ENCODE results near the gene CNOT11. TPM values are rescaled to one million over a fixed set of nuclear protein-coding genes. Genes with fewer than 3 reads are reported as not detected.

The CNOT11 gene
- total RNA-seq, 2 experiments from 2014 or later, result 54.6 to 56.2 TPM

DNA sequence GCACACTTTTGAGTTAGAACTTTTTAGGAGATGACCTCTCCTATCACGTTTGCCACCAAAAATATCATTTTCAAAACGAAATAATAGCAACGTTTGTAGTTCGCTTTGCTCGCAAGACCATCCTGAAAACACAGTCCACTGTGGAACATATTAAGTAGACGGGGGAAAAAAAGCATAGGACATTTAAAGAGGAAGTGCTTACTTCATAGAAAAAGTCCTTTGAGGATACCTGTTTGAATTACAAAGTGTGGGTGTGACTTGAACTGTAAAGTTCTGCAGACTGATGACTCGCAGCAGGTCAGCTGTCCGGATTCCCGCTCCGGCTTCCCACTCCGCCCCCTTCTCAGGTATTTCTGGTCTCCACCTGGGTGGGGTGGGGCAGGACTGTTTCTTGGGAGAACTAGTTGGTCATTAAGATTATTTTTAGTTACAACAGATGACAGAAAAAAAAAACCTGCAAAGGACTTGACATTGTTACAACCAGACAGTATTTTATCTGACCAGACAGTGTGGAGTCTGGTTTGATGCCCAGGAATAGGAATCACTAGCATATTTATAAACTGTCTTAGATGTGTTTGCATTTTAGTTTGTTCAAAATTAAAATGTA, 13.3 kb downstream of the CNOT11 start:
- Mint-ChIP-seq H3K36me3 (peaks cover 60% of the 10 kb centered on the region), H3K4me3 (no peak overlapping the region), H3K27ac (peak overlapping the region; percentile 34), H3K27me3 (no peaks in the 10 kb centered on the region), H3K9me3 (no peaks in the 10 kb centered on the region), H3K4me1 (ENCODE audit: low read depth) (peaks cover 51% of the 10 kb centered on the region)
- no peak for DNase-seq
- CTCF ChIA-PET, result no interaction called here
- intact Hi-C loops (cut with micrococcal nuclease), result loop anchor here (2.0 kb wide), 1 partner anchor 41 kb away; no protein-coding TSS in a partner anchor
- POLR2A ChIA-PET, result no interaction called here

DNA sequence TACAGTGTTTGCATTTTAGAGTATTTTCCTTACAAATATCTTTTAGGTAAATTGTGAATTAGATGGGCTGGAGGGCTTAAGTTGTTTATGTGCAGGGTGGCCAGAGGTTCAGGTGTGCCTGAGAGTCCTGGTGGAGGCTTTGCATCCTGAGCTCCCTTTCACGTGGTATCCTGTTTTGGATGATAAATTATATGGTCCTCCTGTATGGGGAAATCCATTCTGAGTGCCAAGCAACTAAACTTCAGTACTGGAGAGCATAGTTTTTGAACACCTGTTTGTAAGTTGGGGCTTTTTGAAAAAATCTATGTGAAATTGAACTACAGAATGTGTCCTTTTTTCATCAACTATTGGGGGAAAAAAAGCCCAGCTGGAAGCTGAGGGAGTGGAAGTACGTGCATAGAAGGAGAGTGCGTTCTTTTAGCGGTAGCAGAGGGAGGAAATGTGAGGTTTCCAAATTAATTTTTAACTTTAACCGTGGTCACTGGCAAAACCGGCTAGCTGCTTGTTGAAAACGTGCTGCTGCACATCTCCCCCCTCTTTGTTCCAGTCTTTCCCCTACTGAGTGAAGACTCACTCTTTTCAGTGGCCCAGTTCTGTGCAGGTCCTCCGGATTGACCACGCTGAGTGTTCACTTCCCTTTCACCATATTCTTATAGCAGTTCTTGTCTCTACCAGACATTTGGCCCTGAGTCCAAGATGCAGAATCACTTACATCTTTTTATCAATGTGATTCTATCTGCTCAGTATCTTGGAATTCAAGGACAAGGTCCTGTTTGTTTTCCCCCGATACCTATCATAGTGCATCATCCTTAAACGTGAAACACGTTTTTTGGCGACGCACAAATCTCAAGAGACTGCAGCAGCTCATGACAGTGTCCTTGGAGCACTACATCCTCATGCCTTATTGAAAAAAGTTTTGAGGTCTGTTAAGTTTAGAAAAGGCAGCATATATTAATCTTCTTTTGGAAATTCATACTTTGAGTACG, 15.3 kb downstream of the CNOT11 start:
- no peaks in the 10 kb centered on the region for H3K9me3 Mint-ChIP-seq
- no peak for DNase-seq
- CTCF ChIA-PET, result interaction anchor here (1.6 kb wide), 1 partner anchor 15 kb away, joined by 3 read pairs; no protein-coding TSS in a partner anchor
- peaks cover 61% of the 10 kb centered on the region for H3K4me1 Mint-ChIP-seq (ENCODE audit: low read depth)
- peaks cover 64% of the 10 kb centered on the region for H3K36me3 Mint-ChIP-seq
- intact Hi-C loops (cut with micrococcal nuclease), result no loop called here
- no peaks in the 10 kb centered on the region for H3K27me3 Mint-ChIP-seq
- POLR2A ChIA-PET, result interaction anchor here (0.9 kb wide), 1 partner anchor 41 kb away, joined by 4 read pairs; the partner anchor contains the start of gene RNF149
- no peak overlapping the region for H3K4me3 Mint-ChIP-seq
- H3K27ac Mint-ChIP-seq, result peak overlapping the region; percentile 3

DNA sequence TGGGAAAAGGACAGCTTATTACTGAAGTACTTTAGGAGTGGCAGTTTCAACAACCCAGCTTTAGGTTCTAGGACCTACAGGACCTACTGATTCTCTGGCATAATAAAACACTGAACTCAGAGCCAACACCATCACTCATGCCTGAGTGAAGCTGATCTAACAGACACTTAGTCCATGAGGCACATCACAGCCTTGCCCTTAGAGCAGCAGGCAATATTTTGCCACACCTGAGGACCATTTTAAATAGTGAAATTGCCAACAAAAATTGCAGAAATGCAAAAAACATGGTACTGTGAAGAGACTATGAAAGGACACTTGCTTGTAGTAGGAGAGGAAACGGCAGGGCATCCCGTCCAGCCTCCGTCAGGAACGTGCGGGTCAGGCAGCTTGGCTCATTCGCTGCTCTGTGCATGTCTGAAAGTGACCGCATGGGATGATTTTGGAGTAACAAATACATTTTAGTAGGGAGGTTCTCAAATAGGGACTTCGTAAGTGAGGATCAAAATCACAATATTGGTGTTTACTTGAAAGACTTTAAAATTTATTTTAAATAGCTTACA, 18.1 kb downstream of the CNOT11 start:
- intact Hi-C loops (cut with micrococcal nuclease), result no loop called here
- POLR2A ChIA-PET, result interaction anchor here (1.2 to 2.2 kb wide), 3 partner anchors 15 to 19 kb away, joined by 3 to 5 read pairs (median 5); partner anchors contain the start of gene CNOT11
- Mint-ChIP-seq H3K27me3 (no peaks in the 10 kb centered on the region), H3K4me3 (no peak overlapping the region), H3K4me1 (ENCODE audit: low read depth) (peaks cover 53% of the 10 kb centered on the region), H3K9me3 (no peaks in the 10 kb centered on the region), H3K27ac (no peak overlapping the region), H3K36me3 (peaks cover 58% of the 10 kb centered on the region)
- CTCF ChIA-PET, result interaction anchor here (1.4 to 2.2 kb wide), 3 partner anchors 18 to 117 kb away, joined by 4 to 9 read pairs (median 6); partner anchors contain the start of genes CNOT11 and CREG2
- DNase-seq, result no peak

DNA sequence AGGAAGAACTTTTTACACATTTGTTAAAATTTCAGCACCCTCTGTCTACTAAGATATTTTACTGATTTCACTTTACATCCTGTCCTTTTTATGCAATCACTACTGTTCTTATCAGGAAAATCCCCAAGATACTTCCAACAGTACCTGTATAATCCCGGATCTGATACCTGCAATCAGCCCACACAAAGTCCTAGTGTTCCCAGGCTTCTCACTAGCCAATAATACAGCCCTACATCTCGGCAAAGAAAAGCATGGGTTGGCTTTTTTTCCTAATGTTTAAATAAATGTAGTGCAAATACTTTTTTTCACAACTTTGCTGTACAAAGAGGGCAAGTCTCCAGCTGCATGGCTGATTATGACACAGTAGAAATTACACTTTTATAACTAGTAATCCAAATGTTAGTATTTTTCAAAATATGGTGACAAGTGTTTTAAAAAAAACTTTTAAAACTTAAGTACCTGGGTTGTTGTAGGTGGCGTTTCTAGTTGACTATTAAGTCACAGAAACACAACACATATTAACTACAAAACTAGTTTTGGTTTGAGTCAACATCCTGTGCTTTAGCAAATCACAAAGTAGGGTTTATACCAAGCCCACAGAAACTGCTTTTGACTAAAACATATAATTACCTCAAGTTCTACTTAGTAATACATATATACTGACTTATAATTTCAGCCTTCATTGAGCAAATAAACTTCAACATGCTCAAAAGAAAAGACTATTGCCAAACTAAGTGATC, 19.5 kb downstream of the CNOT11 start:
- Mint-ChIP-seq H3K27ac (peak overlapping the region; percentile 70), H3K9me3 (no peaks in the 10 kb centered on the region), H3K4me3 (no peak overlapping the region), H3K4me1 (ENCODE audit: low read depth) (peaks cover 46% of the 10 kb centered on the region), H3K36me3 (peaks cover 55% of the 10 kb centered on the region), H3K27me3 (no peaks in the 10 kb centered on the region)
- DNase-seq, result no peak
- intact Hi-C loops (cut with micrococcal nuclease), result loop anchor here (1.0 kb wide), 3 partner anchors 8 to 35 kb away; partner anchors contain the start of gene CNOT11
- ChIA-PET POLR2A (interaction anchor here (0.6 to 1.2 kb wide), 3 partner anchors 16 to 126 kb away, joined by 3 to 5 read pairs (median 4); no protein-coding TSS in a partner anchor), CTCF (interaction anchor here (0.6 to 0.7 kb wide), 4 partner anchors 30 to 1247 kb away, joined by 3 to 4 read pairs (median 4); no protein-coding TSS in a partner anchor)

- Mint-ChIP-seq H3K9me3 (no peaks in the 10 kb centered on the region), H3K4me1 (ENCODE audit: low read depth) (peaks cover 40% of the 10 kb centered on the region), H3K27me3 (no peaks in the 10 kb centered on the region), H3K36me3 (peaks cover 53% of the 10 kb centered on the region), H3K27ac (peak overlapping the region; percentile 62), H3K4me3 (no peak overlapping the region)
- ChIA-PET POLR2A (no interaction called here), CTCF (no interaction called here)
- intact Hi-C loops (cut with micrococcal nuclease), result no loop called here
- DNase-seq, result no peak
Measured at GRCh38 chr2:101273056-101273455, 20.4 kb downstream of the CNOT11 start.

- no peak for DNase-seq
- H3K4me3 Mint-ChIP-seq, result no peak overlapping the region
- peaks cover 51% of the 10 kb centered on the region for H3K36me3 Mint-ChIP-seq
- no peak overlapping the region for H3K27ac Mint-ChIP-seq
- intact Hi-C loops (cut with micrococcal nuclease), result no loop called here
- H3K27me3 Mint-ChIP-seq, result no peaks in the 10 kb centered on the region
- H3K9me3 Mint-ChIP-seq, result no peaks in the 10 kb centered on the region
- peaks cover 40% of the 10 kb centered on the region for H3K4me1 Mint-ChIP-seq (ENCODE audit: low read depth)
- ChIA-PET POLR2A (interaction anchor here (0.7 to 1.0 kb wide), 2 partner anchors 129 to 438 kb away, joined by 3 to 4 read pairs; no protein-coding TSS in a partner anchor), CTCF (no interaction called here)
Measured at GRCh38 chr2:101274142-101274541, 21.5 kb downstream of the CNOT11 start.

DNA sequence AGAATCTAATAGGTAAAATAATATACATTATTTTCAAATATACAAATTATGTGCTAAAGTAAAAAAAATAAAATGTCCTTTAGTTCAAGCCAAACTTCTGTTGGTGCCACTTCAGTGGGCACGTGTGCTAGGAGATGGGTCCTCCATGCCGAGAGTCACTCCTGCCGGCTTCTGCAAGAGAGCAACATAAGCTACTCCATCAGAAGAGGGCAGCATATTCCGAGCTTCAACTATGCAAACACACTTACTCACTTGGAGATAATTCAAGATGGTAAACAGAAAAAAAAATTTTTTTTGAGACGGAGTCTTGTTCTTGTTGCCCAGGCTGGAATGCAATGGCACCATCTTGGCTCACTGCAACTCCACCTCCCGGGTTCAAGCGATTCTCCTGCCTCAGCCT, 24.4 kb downstream of the CNOT11 start:
- no peaks in the 10 kb centered on the region for H3K27me3 Mint-ChIP-seq
- POLR2A ChIA-PET, result no interaction called here
- DNase-seq, result no peak
- H3K27ac Mint-ChIP-seq, result no peak overlapping the region
- H3K9me3 Mint-ChIP-seq, result no peaks in the 10 kb centered on the region
- no peak overlapping the region for H3K4me3 Mint-ChIP-seq
- intact Hi-C loops (cut with micrococcal nuclease), result no loop called here
- CTCF ChIA-PET, result interaction anchor here (1.4 to 1.7 kb wide), 2 partner anchors 24 to 65 kb away, joined by 4 to 6 read pairs; no protein-coding TSS in a partner anchor
- H3K36me3 Mint-ChIP-seq, result peaks cover 55% of the 10 kb centered on the region
- peaks cover 33% of the 10 kb centered on the region for H3K4me1 Mint-ChIP-seq (ENCODE audit: low read depth)

DNA sequence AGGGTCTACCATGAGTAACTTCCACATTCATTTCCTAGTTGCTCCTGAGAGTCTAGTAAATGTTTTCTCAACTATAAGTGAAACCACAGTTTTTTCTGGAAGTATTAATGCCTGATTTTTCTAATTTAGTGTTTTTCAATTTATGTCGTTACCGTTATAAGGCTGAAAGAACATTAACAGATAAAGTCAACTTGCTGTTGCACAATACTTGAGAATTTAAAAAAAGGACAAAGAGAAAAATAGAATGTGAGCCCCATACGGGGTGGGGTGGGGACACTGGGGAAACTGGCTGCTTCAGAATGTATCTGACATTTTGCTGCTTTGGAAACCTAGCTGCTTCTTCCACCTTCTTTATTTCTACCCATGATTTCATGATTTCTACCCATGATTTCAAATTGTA, 26.2 kb downstream of the CNOT11 start:
- peaks cover 57% of the 10 kb centered on the region for H3K36me3 Mint-ChIP-seq
- CTCF ChIA-PET, result no interaction called here
- no peak overlapping the region for H3K27ac Mint-ChIP-seq

DNA sequence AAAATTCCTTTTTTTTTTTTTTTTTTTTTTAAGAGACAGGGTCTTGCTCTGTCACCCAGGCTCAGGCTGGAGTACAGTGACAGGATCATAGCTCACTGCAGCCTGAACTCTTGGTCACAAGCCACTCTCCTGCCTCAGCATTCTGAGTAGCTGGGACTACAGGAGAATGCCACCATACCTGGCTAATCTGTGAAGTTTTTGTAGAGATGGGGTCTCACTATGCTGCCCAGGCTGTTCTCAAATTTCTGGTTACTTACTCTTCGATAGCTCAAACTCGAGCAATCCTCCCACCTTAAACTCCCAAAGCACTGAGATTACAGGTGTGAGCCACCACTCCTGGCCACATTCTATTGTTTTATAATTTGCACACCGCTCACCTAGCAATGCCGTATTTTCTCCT, 28.8 kb downstream of the CNOT11 start:
- H3K27ac Mint-ChIP-seq, result no peak overlapping the region
- H3K9me3 Mint-ChIP-seq, result no peaks in the 10 kb centered on the region
- intact Hi-C loops (cut with micrococcal nuclease), result no loop called here
- ChIA-PET POLR2A (no interaction called here), CTCF (interaction anchor here (0.9 to 1.4 kb wide), 2 partner anchors 19 to 61 kb away, joined by 3 to 6 read pairs; no protein-coding TSS in a partner anchor)
- H3K4me3 Mint-ChIP-seq, result no peak overlapping the region
- DNase-seq, result no peak
- H3K36me3 Mint-ChIP-seq, result peaks cover 64% of the 10 kb centered on the region
- no peaks in the 10 kb centered on the region for H3K27me3 Mint-ChIP-seq
- peaks cover 25% of the 10 kb centered on the region for H3K4me1 Mint-ChIP-seq (ENCODE audit: low read depth)

More for the DNA sequence above, 26.2 kb downstream of the CNOT11 start:
- Mint-ChIP-seq H3K4me1 (ENCODE audit: low read depth) (peaks cover 21% of the 10 kb centered on the region), H3K27me3 (no peaks in the 10 kb centered on the region), H3K4me3 (no peak overlapping the region), H3K9me3 (no peaks in the 10 kb centered on the region)
- intact Hi-C loops (cut with micrococcal nuclease), result no loop called here
- POLR2A ChIA-PET, result no interaction called here
- no peak for DNase-seq

DNA sequence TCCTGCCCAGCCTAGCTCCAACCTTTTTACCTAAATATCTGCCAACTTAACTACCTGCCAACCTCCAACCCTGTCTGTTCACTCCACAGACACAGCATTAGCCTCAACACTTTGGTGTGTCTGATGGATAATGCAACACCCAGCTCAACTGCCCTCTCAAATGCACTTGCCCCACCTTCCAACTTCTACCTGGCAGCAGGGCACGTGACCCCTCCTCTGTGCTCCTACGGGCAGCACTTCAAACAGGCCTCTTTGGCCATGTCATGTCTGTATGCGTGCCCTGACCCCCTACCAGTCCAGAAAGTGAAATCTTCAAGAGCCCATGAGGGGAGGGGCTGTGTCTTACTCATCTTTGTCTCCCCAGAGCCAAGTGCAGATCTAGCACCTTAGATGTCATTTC, 30.3 kb downstream of the CNOT11 start:
- Mint-ChIP-seq H3K4me1 (ENCODE audit: low read depth) (peaks cover 25% of the 10 kb centered on the region), H3K27ac (peak overlapping the region; percentile 26), H3K9me3 (no peaks in the 10 kb centered on the region), H3K27me3 (no peaks in the 10 kb centered on the region), H3K36me3 (peaks cover 60% of the 10 kb centered on the region), H3K4me3 (no peak overlapping the region)
- ChIA-PET CTCF (interaction anchor here (0.8 to 0.9 kb wide), 2 partner anchors 59 to 201 kb away, joined by 3 to 4 read pairs; no protein-coding TSS in a partner anchor), POLR2A (no interaction called here)
- intact Hi-C loops (cut with micrococcal nuclease), result no loop called here
- DNase-seq, result no peak

DNA sequence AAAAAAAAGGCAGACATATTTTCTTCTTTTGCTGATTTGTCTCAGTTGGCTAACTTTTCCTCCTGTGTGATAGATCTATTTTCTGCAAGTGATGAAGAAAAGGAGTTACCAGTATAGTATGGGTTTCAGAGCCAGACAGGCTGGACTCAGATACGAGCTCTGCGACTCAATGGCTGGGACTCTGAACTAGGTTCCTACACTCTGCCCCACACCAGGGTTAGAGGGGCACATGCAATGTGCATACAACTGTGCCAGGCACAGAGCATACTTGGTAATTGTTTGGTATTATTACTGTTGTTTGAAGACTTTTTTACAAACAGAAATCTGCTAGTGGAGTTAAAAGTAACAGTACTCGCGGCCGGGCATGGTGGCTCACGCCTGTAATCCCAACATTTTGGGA, 34.0 kb downstream of the CNOT11 start:
- intact Hi-C loops (cut with micrococcal nuclease), result no loop called here
- Mint-ChIP-seq H3K27me3 (no peaks in the 10 kb centered on the region), H3K9me3 (no peaks in the 10 kb centered on the region), H3K4me3 (no peak overlapping the region), H3K36me3 (peaks cover 43% of the 10 kb centered on the region), H3K4me1 (ENCODE audit: low read depth) (peaks cover 20% of the 10 kb centered on the region), H3K27ac (no peak overlapping the region)
- ChIA-PET POLR2A (no interaction called here), CTCF (no interaction called here)
- no peak for DNase-seq
